ENCODE measurements around the gene MYO1B. TPM values are rescaled to one million over a fixed set of nuclear protein-coding genes. Genes with fewer than 3 reads are reported as not detected.

Gene MYO1B
- total and polyA plus RNA-seq, 2 of the 4 experiments (the other 2 are of a cell fraction), result 57.2 to 116 TPM

- TF ChIP-seq RCOR1 (IDR thresholded peaks at IDR 0.05; ENCODE audit: insufficient replicate concordance, low read length) (no peak), CHD1 (IDR thresholded peaks at IDR 0.05; ENCODE audit: low read depth, low read length) (no peak), SMC3 (IDR thresholded peaks at IDR 0.05; ENCODE audit: low read depth, low read length) (no peak), ELK1 (IDR thresholded peaks at IDR 0.05; ENCODE audit: borderline replicate concordance, low read depth, low read length) (no peak)
These were observed 4.1 kb downstream of the MYO1B start (continued) for GRCh38 chr2:191249156-191249813.

GRCh38 chr2:191250400-191250799, 5.2 kb downstream of the MYO1B start:
- Histone ChIP-seq H3K9me3 (ENCODE audit: control insufficient read depth, insufficient read depth, low read length) (no peaks in the 10 kb centered on the region), H3K79me1 (ENCODE audit: low read depth in 1 of 2, low read length in 2 of 2) (peaks cover 15 to 80% of the 10 kb centered on the region in 2 experiments; a peak in 3 of 4 replicates), H3K4ac (ENCODE audit: low read depth, low read length) (no peak overlapping the region), H2BK5ac (ENCODE audit: low read depth, low read length, poor library complexity, severe bottlenecking) (no peak overlapping the region), H3K27me3 (ENCODE audit: control insufficient read depth, insufficient read depth, low read length) (no peaks in the 10 kb centered on the region), H2BK120ac (ENCODE audit: low read depth, low read length) (no peak overlapping the region), H3K9me1 (ENCODE audit: insufficient read depth, low read length) (peaks cover 29% of the 10 kb centered on the region), H2AK5ac (ENCODE audit: low read depth, low read length) (0 out of 2 replicates have a peak overlapping the region, but pooled peaks have one; percentile 36), H3K4me2 (ENCODE audit: low read depth, low read length) (peak overlapping the region; percentile 40), H3K36me3 (ENCODE audit: control insufficient read depth, insufficient read depth, low read length) (peaks cover 13% of the 10 kb centered on the region; the same call in 1 of the 2 replicates), H2BK15ac (ENCODE audit: low read depth, low read length) (no peak overlapping the region), H2AK9ac (replicated peaks; ENCODE audit: low read depth, low read length, poor library complexity) (no peak overlapping the region), H4K5ac (ENCODE audit: low read depth, low read length) (no peak overlapping the region), H4K91ac (ENCODE audit: insufficient read depth, low read depth, low read length) (no peak overlapping the region), H2AFZ (replicated peaks; ENCODE audit: low read length, poor library complexity) (no peak overlapping the region), H3K9ac (ENCODE audit: low read depth, low read length) (no peak overlapping the region), H4K20me1 (ENCODE audit: insufficient read depth, low read length) (peaks cover 80% of the 10 kb centered on the region), H3K23ac (ENCODE audit: low read depth, low read length) (peak overlapping the region; percentile 14; the same call in 1 of the 2 replicates), H3K4me3 (ENCODE audit: insufficient read depth, low read depth, low read length) (no peak overlapping the region), H3K56ac (ENCODE audit: extremely low read depth, insufficient read depth, low read length) (no peak overlapping the region), H3K18ac (ENCODE audit: low read depth, low read length) (peak overlapping the region; percentile 31; the same call in 1 of the 2 replicates), H3K4me1 (ENCODE audit: control insufficient read depth, insufficient read depth, low read length) (peaks cover 29% of the 10 kb centered on the region), H4K8ac (ENCODE audit: low read depth in 2 of 2, low read length in 2 of 2) (no peak overlapping the region), H3K27ac (ENCODE audit: insufficient read depth, low read length) (no peak overlapping the region), H3K14ac (replicated peaks; ENCODE audit: low read depth, low read length) (no peak overlapping the region), H2BK20ac (ENCODE audit: low read depth, low read length) (no peak overlapping the region)
- intact Hi-C loops (cut with micrococcal nuclease), result no loop called here
- BruUV-seq (replicated peaks), result no TSS peak
- no peak for TF ChIP-seq MAFK (IDR thresholded peaks at IDR 0.05; ENCODE audit: low read depth, low read length)
- TF ChIP-seq FOS (IDR thresholded peaks at IDR 0.05; ENCODE audit: low read depth, low read length), result peak; percentile 17; the same call in 1 of the 2 replicates
- ChIA-PET CTCF (no interaction called here), POLR2A (ENCODE audit: unreplicated experiment) (no interaction called here)
- no CpG with 5 or more reads among the region's 1 CpG for WGBS, 2 experiments (ENCODE audit: extremely low coverage in 2 of 2, insufficient read length in 1 of 2)
- in situ Hi-C loops (cut with MboI; ENCODE audit: low sequenced_read_pairs), result no loop called here
- ATAC-seq (ENCODE audit: low read depth) (no peak), DNase-seq (peak; percentile 69)
- dilution Hi-C loops (cut with HindIII; ENCODE audit: low sequenced_read_pairs, unreplicated experiment), result no loop called here

All from IMR-90 (cell line).